GM06990 (cell line): ENCODE results near the gene COL4A1.

Source experiments
- DNase-seq: peaks from one replicate; pipeline ENCODE4 v3.0.0-alpha.2; 2011; ENCODE audit not compliant: insufficient read length; ENCODE audit errors: extremely low read depth
- H3K27me3 ChIP-seq: replicated peaks from 2 replicates; pipeline ENCODE4 v1.6.0; 2011; ENCODE audit warnings: low read length; ENCODE audit not compliant: control insufficient read depth, insufficient read depth
- H3K36me3 ChIP-seq: 2 replicates; pipeline ENCODE4 v1.5.1; 2011; ENCODE audit warnings: low read length; ENCODE audit not compliant: control insufficient read depth, insufficient read depth
- H3K4me3 ChIP-seq: replicated peaks from 2 replicates; pipeline ENCODE4 v1.5.1; 2011; ENCODE audit warnings: low read depth, mild to moderate bottlenecking, control low read depth, low read length
- TF ChIP-seq, protein P1 (sequence below): IDR thresholded peaks from 2 replicates; pipeline ENCODE4 v1.5.1; 2011; ENCODE audit warnings: low read length, control low read depth, mild to moderate bottlenecking, inconsistent platforms; ENCODE audit not compliant: insufficient read depth, poor library complexity, severe bottlenecking

The COL4A1 gene

DNA sequence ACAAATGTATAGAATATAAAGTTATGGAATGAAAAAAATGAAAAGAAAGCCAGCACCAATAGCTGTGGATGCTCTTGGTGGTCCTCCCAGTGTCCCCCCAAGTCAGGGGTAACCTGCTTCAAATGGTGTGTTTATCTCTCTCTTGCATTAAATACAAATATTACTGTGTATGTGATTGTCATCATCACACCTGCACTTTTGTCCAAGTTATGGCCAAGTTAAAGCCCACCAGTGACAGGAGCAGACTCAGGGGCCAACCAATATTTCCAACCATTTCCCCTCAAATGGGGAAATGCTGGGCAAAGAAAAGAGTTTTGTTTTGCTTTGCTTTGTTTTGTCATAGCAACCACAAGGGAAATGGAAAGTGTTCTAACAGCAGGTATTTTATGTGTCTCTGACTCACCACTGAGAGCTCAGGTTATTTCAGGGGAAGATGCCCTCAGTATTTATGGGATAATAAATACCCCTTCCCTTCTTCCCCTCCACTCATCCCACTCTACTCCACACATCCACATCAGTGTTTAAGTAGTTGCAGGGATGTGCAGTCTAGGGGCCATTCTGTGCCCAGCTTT lies 133.6 kb downstream of the COL4A1 start:
- DNase-seq: no peak
- H3K36me3 ChIP-seq: no peaks in the 10 kb centered on the region
- TF ChIP-seq, protein P1, sequence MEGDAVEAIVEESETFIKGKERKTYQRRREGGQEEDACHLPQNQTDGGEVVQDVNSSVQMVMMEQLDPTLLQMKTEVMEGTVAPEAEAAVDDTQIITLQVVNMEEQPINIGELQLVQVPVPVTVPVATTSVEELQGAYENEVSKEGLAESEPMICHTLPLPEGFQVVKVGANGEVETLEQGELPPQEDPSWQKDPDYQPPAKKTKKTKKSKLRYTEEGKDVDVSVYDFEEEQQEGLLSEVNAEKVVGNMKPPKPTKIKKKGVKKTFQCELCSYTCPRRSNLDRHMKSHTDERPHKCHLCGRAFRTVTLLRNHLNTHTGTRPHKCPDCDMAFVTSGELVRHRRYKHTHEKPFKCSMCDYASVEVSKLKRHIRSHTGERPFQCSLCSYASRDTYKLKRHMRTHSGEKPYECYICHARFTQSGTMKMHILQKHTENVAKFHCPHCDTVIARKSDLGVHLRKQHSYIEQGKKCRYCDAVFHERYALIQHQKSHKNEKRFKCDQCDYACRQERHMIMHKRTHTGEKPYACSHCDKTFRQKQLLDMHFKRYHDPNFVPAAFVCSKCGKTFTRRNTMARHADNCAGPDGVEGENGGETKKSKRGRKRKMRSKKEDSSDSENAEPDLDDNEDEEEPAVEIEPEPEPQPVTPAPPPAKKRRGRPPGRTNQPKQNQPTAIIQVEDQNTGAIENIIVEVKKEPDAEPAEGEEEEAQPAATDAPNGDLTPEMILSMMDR: no peak
- no peaks in the 10 kb centered on the region; the same call in 1 of the 2 replicates for H3K27me3 ChIP-seq
- no peak overlapping the region for H3K4me3 ChIP-seq

DNA sequence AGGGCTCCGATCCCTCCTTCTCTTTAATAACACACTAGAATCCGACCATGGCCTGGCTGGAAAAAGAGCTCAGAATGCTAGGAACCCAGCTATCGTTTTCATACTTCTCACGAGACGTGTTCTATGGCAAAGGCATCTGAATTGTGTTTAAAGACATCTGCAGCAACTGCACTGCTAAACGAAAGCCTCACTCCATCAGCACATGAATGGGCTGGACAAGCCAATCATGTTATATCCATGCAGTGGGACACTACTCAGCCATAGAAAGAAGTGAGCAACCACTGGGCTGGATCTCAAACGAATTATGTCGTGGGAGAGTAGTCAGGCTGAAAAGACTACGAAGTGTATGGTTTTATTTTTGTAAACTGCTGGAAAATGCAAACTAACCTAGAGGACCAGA lies 136.1 kb downstream of the COL4A1 start:
- no peaks in the 10 kb centered on the region for H3K36me3 ChIP-seq
- no peak for DNase-seq
- H3K27me3 ChIP-seq: peaks cover 1% of the 10 kb centered on the region; the same call in 1 of the 2 replicates
- TF ChIP-seq, protein P1: no peak
- no peak overlapping the region for H3K4me3 ChIP-seq

DNA sequence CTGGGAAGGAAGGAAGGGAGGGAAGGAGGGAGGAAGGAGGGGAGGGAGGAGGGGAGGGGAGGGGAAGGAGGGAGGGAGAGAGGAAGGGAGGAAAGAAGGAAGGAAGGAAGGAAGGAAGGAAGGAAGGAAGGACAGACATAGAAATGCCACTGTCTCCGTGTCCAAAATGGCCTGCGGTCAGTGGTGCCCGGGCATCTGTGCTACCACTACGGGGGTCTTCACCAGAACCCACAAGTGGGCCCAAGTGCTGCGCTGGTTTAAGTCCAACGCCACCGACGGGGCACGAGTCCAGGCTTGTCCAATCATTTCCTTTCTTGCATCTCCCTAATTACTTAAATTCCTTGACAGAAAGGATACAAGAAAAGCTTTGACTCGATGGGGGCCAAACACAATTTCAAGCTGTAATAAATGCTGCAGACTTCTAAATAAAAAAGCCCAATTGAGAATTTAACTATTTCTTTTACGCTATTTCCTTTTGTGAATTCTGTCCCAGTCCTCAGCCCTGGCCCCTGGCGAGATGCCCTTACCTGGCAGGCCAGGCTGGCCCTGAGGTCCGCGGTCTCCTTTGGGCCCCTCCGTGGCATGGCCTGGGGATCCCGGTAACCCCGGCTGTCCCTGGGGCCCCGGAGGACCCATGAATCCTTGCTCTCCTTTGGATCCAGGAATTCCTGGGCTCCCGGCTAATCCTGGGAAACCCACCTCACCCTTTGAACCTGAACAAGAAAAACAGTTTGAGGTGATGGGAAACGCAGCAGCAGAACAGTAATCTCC lies 136.8 kb downstream of the COL4A1 start:
- Histone ChIP-seq H3K27me3 (peaks cover 1% of the 10 kb centered on the region; the same call in 1 of the 2 replicates), H3K36me3 (no peaks in the 10 kb centered on the region), H3K4me3 (no peak overlapping the region)
- TF ChIP-seq, protein P1: no peak
- DNase-seq: no peak

DNA sequence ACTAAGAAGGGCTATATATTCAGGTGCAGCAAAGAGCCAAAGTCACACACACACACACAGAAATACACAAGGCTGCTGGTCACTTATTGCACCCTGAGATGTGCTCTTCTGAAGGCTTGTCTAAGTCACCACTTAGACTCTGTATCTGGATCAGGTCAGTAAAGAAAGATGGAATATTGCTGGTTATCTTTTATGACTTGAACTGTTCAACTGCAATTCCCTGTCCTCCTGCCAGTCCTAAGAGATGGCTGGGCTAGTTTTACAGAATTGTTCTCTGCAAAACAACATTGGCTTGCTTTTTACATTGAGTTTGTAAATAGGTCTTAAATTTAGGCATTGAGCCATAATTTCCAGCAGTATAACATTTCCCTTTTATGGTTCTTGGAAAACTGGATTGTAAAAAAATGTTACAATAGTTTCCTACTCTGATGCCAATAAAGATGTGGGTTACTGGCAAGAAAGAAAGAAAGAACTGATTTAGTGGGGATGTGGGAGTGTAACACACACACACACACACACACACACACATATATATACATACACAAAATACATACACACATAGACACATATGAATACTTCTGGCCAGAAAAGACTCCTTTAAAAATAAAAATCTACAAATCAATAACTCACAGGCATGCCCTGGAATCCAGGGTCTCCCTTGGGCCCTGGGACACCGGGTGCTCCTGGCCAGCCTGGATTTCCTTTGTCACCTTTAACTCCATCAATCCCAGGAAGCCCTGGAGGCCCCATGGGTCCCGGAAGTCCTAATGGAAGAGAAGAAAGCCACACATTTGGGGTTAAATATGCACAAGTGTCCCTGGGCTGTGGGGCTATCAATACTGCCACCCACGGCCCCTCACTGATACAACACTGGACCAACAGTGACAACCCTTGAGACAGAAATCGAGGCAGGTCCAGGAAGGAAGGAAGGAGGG lies 137.7 kb downstream of the COL4A1 start:
- H3K36me3 ChIP-seq: no peaks in the 10 kb centered on the region
- TF ChIP-seq, protein P1: no peak
- no peak for DNase-seq
- H3K4me3 ChIP-seq: no peak overlapping the region
- peaks cover 1% of the 10 kb centered on the region; the same call in 1 of the 2 replicates for H3K27me3 ChIP-seq

DNA sequence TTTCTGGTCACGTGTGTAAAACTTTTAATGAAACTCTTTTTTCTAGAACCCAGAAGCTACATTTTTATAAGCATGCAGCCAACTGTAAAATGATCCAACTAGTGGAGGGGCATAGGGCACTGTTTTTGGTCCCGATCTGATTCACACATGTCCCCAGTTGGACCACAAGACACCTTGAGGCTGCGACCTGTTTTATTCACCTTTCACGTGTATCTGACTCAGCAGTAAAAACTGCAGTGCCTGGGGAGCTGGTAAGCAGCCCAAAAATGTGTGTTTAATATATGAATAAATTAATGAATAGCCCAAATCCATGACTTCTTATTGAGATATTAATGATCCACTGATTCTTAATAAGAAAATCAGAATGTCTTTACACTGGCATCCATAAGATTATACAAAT lies 140.4 kb downstream of the COL4A1 start:
- TF ChIP-seq, protein P1: no peak
- no peaks in the 10 kb centered on the region for H3K36me3 ChIP-seq
- peaks cover 3% of the 10 kb centered on the region; the same call in 1 of the 2 replicates for H3K27me3 ChIP-seq
- no peak overlapping the region for H3K4me3 ChIP-seq
- DNase-seq: no peak
